ENCODE measurements around the gene FANCD2OS. TPM values are rescaled to one million over a fixed set of nuclear protein-coding genes. Genes with fewer than 3 reads are reported as not detected.

The FANCD2OS gene
- total RNA-seq, 6 experiments from 2014 or later, result not detected

DNA sequence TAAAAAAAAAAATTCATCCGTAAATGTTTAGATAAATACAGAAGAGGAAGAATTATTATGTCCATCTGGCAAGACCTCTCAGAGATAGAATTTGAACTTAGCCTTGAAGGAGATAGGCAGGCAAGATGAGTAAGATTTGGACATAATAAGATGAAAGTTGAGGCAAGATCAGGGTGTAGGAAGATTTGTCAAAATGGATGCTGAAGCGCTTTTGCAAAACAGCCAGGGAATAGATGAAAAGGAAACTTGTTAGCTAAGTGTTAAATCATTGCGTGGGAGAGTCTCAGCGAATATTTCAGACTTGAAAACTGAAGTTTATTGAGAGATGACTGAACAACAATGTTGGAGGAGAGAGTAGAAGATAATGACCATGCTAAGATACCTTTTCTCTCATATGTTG, 14.7 kb upstream of the FANCD2OS start:
- H3K27ac ChIP-seq, result no peak overlapping the region
- intact Hi-C loops (cut with DNase I), result no loop called here
- DNase-seq, result no peak
- ATAC-seq, result no peak
- H3K4me3 ChIP-seq, result no peak overlapping the region
- no peaks in the 10 kb centered on the region for H3K27me3 ChIP-seq
- 90% methylated on average over 4 of the region's 4 CpGs for WGBS (ENCODE audit: insufficient coverage, low coverage, low lambda C conversion rate, missing lambda C conversion rate)
- peaks cover 0 to under 1% (median 0%) of the 10 kb centered on the region in 4 donors for H3K4me1 ChIP-seq
- H3K9me3 ChIP-seq, result no peaks in the 10 kb centered on the region
- peaks cover 0 to 19% (median 9%) of the 10 kb centered on the region in 4 donors for H3K36me3 ChIP-seq
- TF ChIP-seq, protein P1, sequence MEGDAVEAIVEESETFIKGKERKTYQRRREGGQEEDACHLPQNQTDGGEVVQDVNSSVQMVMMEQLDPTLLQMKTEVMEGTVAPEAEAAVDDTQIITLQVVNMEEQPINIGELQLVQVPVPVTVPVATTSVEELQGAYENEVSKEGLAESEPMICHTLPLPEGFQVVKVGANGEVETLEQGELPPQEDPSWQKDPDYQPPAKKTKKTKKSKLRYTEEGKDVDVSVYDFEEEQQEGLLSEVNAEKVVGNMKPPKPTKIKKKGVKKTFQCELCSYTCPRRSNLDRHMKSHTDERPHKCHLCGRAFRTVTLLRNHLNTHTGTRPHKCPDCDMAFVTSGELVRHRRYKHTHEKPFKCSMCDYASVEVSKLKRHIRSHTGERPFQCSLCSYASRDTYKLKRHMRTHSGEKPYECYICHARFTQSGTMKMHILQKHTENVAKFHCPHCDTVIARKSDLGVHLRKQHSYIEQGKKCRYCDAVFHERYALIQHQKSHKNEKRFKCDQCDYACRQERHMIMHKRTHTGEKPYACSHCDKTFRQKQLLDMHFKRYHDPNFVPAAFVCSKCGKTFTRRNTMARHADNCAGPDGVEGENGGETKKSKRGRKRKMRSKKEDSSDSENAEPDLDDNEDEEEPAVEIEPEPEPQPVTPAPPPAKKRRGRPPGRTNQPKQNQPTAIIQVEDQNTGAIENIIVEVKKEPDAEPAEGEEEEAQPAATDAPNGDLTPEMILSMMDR (IDR thresholded peaks at IDR 0.05), result no peak
- no peak for TF ChIP-seq POLR2A (IDR thresholded peaks at IDR 0.05)

DNA sequence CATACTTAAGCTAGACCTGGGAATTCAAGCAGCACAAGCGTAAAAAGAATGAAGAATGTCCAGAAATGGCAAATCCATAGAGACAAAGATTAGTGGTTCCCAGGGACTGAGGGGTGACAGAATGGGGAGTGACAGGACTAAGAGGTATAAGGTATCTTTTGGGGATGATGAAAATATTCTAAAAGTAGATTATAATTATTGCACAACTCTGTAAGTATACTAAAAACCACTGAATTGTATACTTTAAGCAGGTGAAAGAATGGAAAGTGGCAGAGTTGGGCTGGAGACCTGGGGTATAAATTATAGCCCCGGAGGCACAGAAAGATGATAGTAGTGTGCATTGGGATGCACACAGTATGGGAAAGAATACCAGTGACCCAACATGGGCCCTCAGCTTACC, 13.0 kb upstream of the FANCD2OS start:
- TF ChIP-seq POLR2A (IDR thresholded peaks at IDR 0.05), result no peak
- TF ChIP-seq, protein P1 (IDR thresholded peaks at IDR 0.05), result no peak
- Histone ChIP-seq H3K4me3 (no peak overlapping the region), H3K27ac (no peak overlapping the region), H3K27me3 (no peaks in the 10 kb centered on the region), H3K36me3 (peaks cover 0 to 7% (median 3%) of the 10 kb centered on the region in 4 donors), H3K4me1 (peaks cover 0 to 13% (median 4%) of the 10 kb centered on the region in 4 donors), H3K9me3 (no peaks in the 10 kb centered on the region)
- WGBS (ENCODE audit: insufficient coverage, low coverage, low lambda C conversion rate, missing lambda C conversion rate), result 92% methylated on average over 2 of the region's 2 CpGs
- DNase-seq (no peak), ATAC-seq (no peak)
- intact Hi-C loops (cut with DNase I), result no loop called here

DNA sequence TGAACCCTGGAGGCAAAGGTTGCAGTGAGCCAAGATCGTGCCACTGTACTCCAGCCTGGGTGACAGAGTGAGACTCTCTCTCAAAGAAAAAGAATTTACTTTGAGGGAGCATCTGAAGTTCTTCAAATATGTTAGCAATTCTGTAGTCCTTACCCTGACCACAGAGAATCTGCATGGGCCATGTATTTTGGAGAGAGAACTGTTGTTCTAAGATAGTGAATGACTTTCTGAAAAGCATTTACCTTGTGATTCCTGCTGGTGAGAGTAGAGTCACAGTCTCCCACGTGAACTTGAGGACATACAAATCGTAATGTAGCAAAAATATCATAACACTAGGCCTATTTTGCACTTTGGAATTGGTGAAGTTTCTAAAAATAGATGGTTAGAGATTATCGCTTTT, 11.3 kb upstream of the FANCD2OS start:
- no peak for DNase-seq
- Histone ChIP-seq H3K27ac (no peak overlapping the region), H3K4me3 (no peak overlapping the region), H3K9me3 (no peaks in the 10 kb centered on the region), H3K27me3 (no peaks in the 10 kb centered on the region), H3K36me3 (no peaks in the 10 kb centered on the region), H3K4me1 (peaks cover 0 to 18% (median 4%) of the 10 kb centered on the region in 4 donors)
- ATAC-seq, result no peak
- intact Hi-C loops (cut with DNase I), result no loop called here
- TF ChIP-seq, protein P1 (IDR thresholded peaks at IDR 0.05), result no peak
- no peak for TF ChIP-seq POLR2A (IDR thresholded peaks at IDR 0.05)
- 77% methylated on average over 4 of the region's 4 CpGs for WGBS (ENCODE audit: insufficient coverage, low coverage, low lambda C conversion rate, missing lambda C conversion rate)

DNA sequence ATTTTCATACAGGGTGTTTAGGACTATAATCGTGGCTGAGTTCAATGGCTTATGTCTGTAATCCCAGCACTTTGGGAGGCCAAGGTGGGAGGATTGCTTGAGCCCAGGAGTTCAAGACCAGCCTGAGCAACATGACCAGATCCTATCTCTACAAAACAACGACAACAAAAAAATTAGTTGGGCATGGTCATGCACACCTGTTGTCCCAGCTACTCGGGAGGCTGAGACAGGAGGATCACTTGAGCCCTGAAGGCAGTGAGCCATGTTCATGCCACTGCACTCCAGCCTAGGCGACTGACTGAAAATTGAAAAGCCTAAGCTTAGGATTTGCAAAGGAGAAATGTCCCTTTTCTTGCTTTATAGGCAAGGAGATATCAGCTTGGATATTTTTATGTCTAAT, 8.9 kb upstream of the FANCD2OS start:
- Histone ChIP-seq H3K9me3 (no peaks in the 10 kb centered on the region), H3K36me3 (no peaks in the 10 kb centered on the region), H3K4me3 (no peak overlapping the region), H3K27ac (no peak overlapping the region), H3K27me3 (no peaks in the 10 kb centered on the region), H3K4me1 (peaks cover 0 to 18% (median 4%) of the 10 kb centered on the region in 4 donors)
- intact Hi-C loops (cut with DNase I), result no loop called here
- ATAC-seq (no peak), DNase-seq (no peak)
- WGBS (ENCODE audit: insufficient coverage, low coverage, low lambda C conversion rate, missing lambda C conversion rate), result 45% methylated on average over 1 of the region's 4 CpGs
- TF ChIP-seq, protein P1 (IDR thresholded peaks at IDR 0.05), result no peak
- no peak for TF ChIP-seq POLR2A (IDR thresholded peaks at IDR 0.05)

DNA sequence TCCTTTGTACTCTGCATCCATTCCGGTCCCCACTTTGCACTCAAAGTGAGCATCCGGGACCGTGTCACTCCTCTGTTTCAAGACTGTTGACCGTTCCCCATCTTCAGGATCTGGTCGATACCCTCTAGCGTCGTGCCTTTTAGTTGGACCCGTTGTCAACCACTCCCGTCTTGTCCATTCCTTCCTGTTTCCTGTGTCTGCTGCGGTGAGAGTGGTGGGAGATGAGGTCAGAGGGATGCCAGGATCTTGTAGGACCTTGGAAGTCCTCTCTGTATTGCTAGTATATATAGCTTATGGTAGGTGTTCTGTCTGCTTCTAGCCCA, 8.0 kb upstream of the FANCD2OS start:
- Histone ChIP-seq H3K27me3 (no peaks in the 10 kb centered on the region), H3K36me3 (no peaks in the 10 kb centered on the region), H3K27ac (peak overlapping the region in 2 of 3 donors; percentile 63 to 64), H3K4me1 (peaks cover 0 to 18% (median 4%) of the 10 kb centered on the region in 4 donors), H3K4me3 (peak overlapping the region; percentile 88 to 99 (median 96)), H3K9me3 (no peaks in the 10 kb centered on the region)
- intact Hi-C loops (cut with DNase I), result no loop called here
- whole genome bisulfite sequencing (ENCODE audit: insufficient coverage, low coverage, low lambda C conversion rate, missing lambda C conversion rate), result 0% methylated on average over 10 of the region's 10 CpGs
- DNase-seq (no peak), ATAC-seq (peak in 3 of 4 donors; percentile 4 to 18 (median 6))
- TF ChIP-seq POLR2A (IDR thresholded peaks at IDR 0.05), result no peak
- TF ChIP-seq, protein P1 (IDR thresholded peaks at IDR 0.05), result no peak

All from right lobe of liver (tissue), 6 donors.